Hepatocyte (in vitro differentiated cells): Measurements from ENCODE around the gene ZMIZ1. TPM values are rescaled to one million over a fixed set of nuclear protein-coding genes. Genes with fewer than 3 reads are reported as not detected.
A peak's percentile ranks its signal among the peaks of the same experiment; 100 is the strongest.

Experiments used
- DNase-seq: peaks from one replicate; pipeline ENCODE4 v3.0.0-alpha.2; 2016; ENCODE audit warnings: low spot score
- H2AFZ ChIP-seq: fragments of 200-600 bp; sonication (generic); 2 replicates; pipeline ENCODE4 v1.6.0; 2016; ENCODE audit warnings: antibody characterized with exemption, mild to moderate bottlenecking
- H3K27ac ChIP-seq: fragments of 200-600 bp; sonication (generic); 2 replicates; pipeline ENCODE4 v1.5.1; 2016; ENCODE audit warnings: mild to moderate bottlenecking
- H3K27me3 ChIP-seq: fragments of 200-600 bp; sonication (generic); 2 replicates; pipeline ENCODE4 v1.6.1; 2016
- H3K36me3 ChIP-seq: fragments of 200-600 bp; sonication (generic); replicated peaks from 2 replicates; pipeline ENCODE4 v1.5.1; 2016; ENCODE audit warnings: low read depth; ENCODE audit not compliant: insufficient read depth
- H3K4me1 ChIP-seq: fragments of 200-600 bp; sonication (generic); 2 replicates; pipeline ENCODE4 v1.5.1; 2016; ENCODE audit warnings: mild to moderate bottlenecking, moderate library complexity; ENCODE audit not compliant: insufficient read depth
- H3K4me2 ChIP-seq: fragments of 200-600 bp; sonication (generic); 2 replicates; pipeline ENCODE4 v1.6.0; 2016
- H3K4me3 ChIP-seq: fragments of 200-600 bp; sonication (generic); 2 replicates; pipeline ENCODE4 v1.5.1; 2016; ENCODE audit warnings: mild to moderate bottlenecking
- H3K79me2 ChIP-seq: fragments of 200-600 bp; sonication (generic); 2 replicates; pipeline ENCODE4 v1.6.0; 2017; ENCODE audit warnings: mild to moderate bottlenecking
- H3K9me2 ChIP-seq: fragments of 200-600 bp; sonication (generic); replicated peaks from 2 replicates; pipeline ENCODE4 v1.6.0; 2017; ENCODE audit warnings: mild to moderate bottlenecking; ENCODE audit not compliant: insufficient read depth
- H3K9me3 ChIP-seq: fragments of 200-600 bp; sonication (generic); 2 replicates; pipeline ENCODE4 v1.5.1; 2016; ENCODE audit warnings: low read depth, mild to moderate bottlenecking
- H4K20me1 ChIP-seq: fragments of 200-600 bp; sonication (generic); 2 replicates; pipeline ENCODE4 v1.6.0; 2016; ENCODE audit warnings: mild to moderate bottlenecking; ENCODE audit not compliant: insufficient read depth, poor library complexity, severe bottlenecking
- CTCF ChIP-seq: fragments of 200-600 bp; sonication (generic); IDR thresholded peaks from 2 replicates; pipeline ENCODE4 v1.5.1; 2016; ENCODE audit warnings: antibody characterized with exemption, mild to moderate bottlenecking; ENCODE audit not compliant: poor library complexity
- EZH2 ChIP-seq: fragments of 200-600 bp; sonication (generic); IDR thresholded peaks from 2 replicates; pipeline ENCODE4 v1.6.1; 2016; ENCODE audit warnings: antibody characterized with exemption, mild to moderate bottlenecking, borderline replicate concordance
- EZH2phosphoT487 ChIP-seq: fragments of 200-600 bp; sonication (generic); IDR thresholded peaks from one replicate; pipeline ENCODE4 v1.6.1; 2018; ENCODE audit warnings: antibody characterized with exemption, mild to moderate bottlenecking, low read depth, moderate library complexity; ENCODE audit not compliant: unreplicated experiment, severe bottlenecking
- WGBS: methylation state at CpG from one replicate; pipeline ENCODE4 v1.1.6; 2016; ENCODE audit warnings: low lambda C conversion rate; ENCODE audit errors: missing lambda C conversion rate; 5-methylcytosine and 5-hydroxymethylcytosine counted together
- polyA plus RNA-seq: library from polyadenylated mRNA; unstranded; fragments of >200 nt; fragmentation: Nextera tagmentation; extraction: Ambion mirVana; gene quantifications from 2 replicates; pipeline ENCODE4 v1.2.1, GENCODE V29; 2016
- total RNA-seq: library from RNA; depleted of rRNA; stranded (reverse); fragments of >200 nt; gene quantifications from 2 replicates; pipeline ENCODE4 v1.2.3, GENCODE V29; 2014

ZMIZ1 gene
- total and polyA plus RNA-seq, 2 experiments from 2014 or later, result 30.9 to 32.4 TPM

GRCh38 chr10:79111427-79111826 is 42.7 kb downstream of the ZMIZ1 start:
- H3K4me2 ChIP-seq, result peak overlapping the region; percentile 64
- no peaks in the 10 kb centered on the region for H3K27me3 ChIP-seq
- H3K9me2 ChIP-seq, result no peaks in the 10 kb centered on the region
- H3K36me3 ChIP-seq, result no peaks in the 10 kb centered on the region
- peak; percentile 52 for DNase-seq
- peaks cover 99% of the 10 kb centered on the region for H4K20me1 ChIP-seq
- no peaks in the 10 kb centered on the region for H3K9me3 ChIP-seq
- WGBS, result 59% methylated on average over 5 of the region's 5 CpGs
- peak overlapping the region; percentile 78 for H3K27ac ChIP-seq
- H3K4me1 ChIP-seq, result peaks cover 56% of the 10 kb centered on the region
- H2AFZ ChIP-seq, result no peak overlapping the region
- H3K4me3 ChIP-seq, result no peak overlapping the region
- no peak for TF ChIP-seq CTCF
- peaks cover 98% of the 10 kb centered on the region for H3K79me2 ChIP-seq

- no peaks in the 10 kb centered on the region for H3K9me3 ChIP-seq
- no peaks in the 10 kb centered on the region for H3K27me3 ChIP-seq
- TF ChIP-seq EZH2, result no peak
- no peak for TF ChIP-seq EZH2phosphoT487
- no peak for TF ChIP-seq CTCF
- H3K9me2 ChIP-seq, result no peaks in the 10 kb centered on the region
- 82% methylated on average over 11 of the region's 12 CpGs for WGBS
- peaks cover 62% of the 10 kb centered on the region for H3K4me1 ChIP-seq
- no peak overlapping the region for H3K4me3 ChIP-seq
- no peak for DNase-seq
- H3K36me3 ChIP-seq, result no peaks in the 10 kb centered on the region
- H3K4me2 ChIP-seq, result peak overlapping the region; percentile 64
- peaks cover 98% of the 10 kb centered on the region for H3K79me2 ChIP-seq
- H3K27ac ChIP-seq, result peak overlapping the region; percentile 78
- peaks cover 99% of the 10 kb centered on the region for H4K20me1 ChIP-seq
- H2AFZ ChIP-seq, result no peak overlapping the region
Measured at GRCh38 chr10:79111846-79112614, 43.3 kb downstream of the ZMIZ1 start.

GRCh38 chr10:79112881-79113431 is 44.2 kb downstream of the ZMIZ1 start:
- Histone ChIP-seq H3K4me1 (peaks cover 62% of the 10 kb centered on the region), H3K36me3 (no peaks in the 10 kb centered on the region), H2AFZ (no peak overlapping the region), H3K9me3 (no peaks in the 10 kb centered on the region), H3K27me3 (no peaks in the 10 kb centered on the region), H3K4me3 (no peak overlapping the region), H4K20me1 (peaks cover 99% of the 10 kb centered on the region), H3K9me2 (no peaks in the 10 kb centered on the region), H3K79me2 (peaks cover 98% of the 10 kb centered on the region), H3K4me2 (peak overlapping the region; percentile 64), H3K27ac (peak overlapping the region; percentile 78)
- TF ChIP-seq EZH2 (no peak), EZH2phosphoT487 (no peak), CTCF (no peak)
- WGBS, result 69% methylated on average over 11 of the region's 11 CpGs
- DNase-seq, result peak; percentile 41
